H9 (cell line): ENCODE measurements around the gene MAML3. TPM values are rescaled to one million over a fixed set of nuclear protein-coding genes. Genes with fewer than 3 reads are reported as not detected.

ENCODE experiments used
- DNase-seq: peaks from one replicate; pipeline ENCODE4 v3.0.0-alpha.2; 2017
- H2AFZ ChIP-seq: one replicate; pipeline ENCODE4 v1.6.1; 2013; ENCODE audit warnings: mild to moderate bottlenecking, low read length, control low read depth, moderate library complexity
- H2AK5ac ChIP-seq: 2 replicates; pipeline ENCODE4 v1.6.1; 2013; ENCODE audit warnings: low read length, control low read depth, mixed read lengths; ENCODE audit not compliant: insufficient read length
- H2BK120ac ChIP-seq: one replicate; pipeline ENCODE4 v1.6.1; 2013; ENCODE audit warnings: low read depth, mild to moderate bottlenecking, low read length, control low read depth, inconsistent platforms; ENCODE audit not compliant: poor library complexity, severe bottlenecking
- H2BK12ac ChIP-seq: 2 replicates; pipeline ENCODE4 v1.6.1; 2013; ENCODE audit warnings: low read length, control low read depth, mixed read lengths, low read depth; ENCODE audit not compliant: insufficient read length
- H2BK15ac ChIP-seq: 2 replicates; pipeline ENCODE4 v1.6.1; 2013; ENCODE audit warnings: low read depth, low read length, control low read depth
- H2BK20ac ChIP-seq: one replicate; pipeline ENCODE4 v1.6.1; 2013; ENCODE audit warnings: low read depth, mild to moderate bottlenecking, low read length, control low read depth, inconsistent platforms; ENCODE audit not compliant: poor library complexity, severe bottlenecking
- H2BK5ac ChIP-seq: 2 replicates; pipeline ENCODE4 v1.6.1; 2013; ENCODE audit warnings: low read length, control low read depth, mixed read lengths; ENCODE audit not compliant: insufficient read length
- H3K14ac ChIP-seq: 2 replicates; pipeline ENCODE4 v1.6.1; 2013; ENCODE audit warnings: low read length, control low read depth; ENCODE audit not compliant: insufficient read depth
- H3K18ac ChIP-seq: 2 replicates; pipeline ENCODE4 v1.6.1; 2013; ENCODE audit warnings: low read depth, mild to moderate bottlenecking, mixed read lengths, low read length, control low read depth; ENCODE audit not compliant: insufficient read length
- H3K23ac ChIP-seq: 2 replicates; pipeline ENCODE4 v1.6.1; 2013; ENCODE audit warnings: low read length, control low read depth, mixed read lengths, low read depth; ENCODE audit not compliant: insufficient read length
- H3K23me2 ChIP-seq: 2 replicates; pipeline ENCODE4 v1.6.1; 2013; ENCODE audit warnings: low read depth, mild to moderate bottlenecking, mixed read lengths, low read length, control low read depth; ENCODE audit not compliant: insufficient read length, poor library complexity, severe bottlenecking
- H3K27ac ChIP-seq: 2 replicates; pipeline ENCODE4 v1.5.1; 2013; ENCODE audit warnings: low read length, control low read depth, mixed read lengths, low read depth; ENCODE audit not compliant: insufficient read length
- H3K27me3 ChIP-seq: 2 replicates; pipeline ENCODE4 v1.6.1; 2013; ENCODE audit warnings: low read length, control low read depth, inconsistent platforms; ENCODE audit not compliant: insufficient read depth
- H3K4ac ChIP-seq: 2 replicates; pipeline ENCODE4 v1.6.1; 2013; ENCODE audit warnings: low read depth, mild to moderate bottlenecking, control low read depth, inconsistent platforms, low read length, moderate library complexity
- H3K4me1 ChIP-seq: 2 replicates; pipeline ENCODE4 v1.6.1; 2013; ENCODE audit warnings: low read length, control low read depth, inconsistent platforms; ENCODE audit not compliant: insufficient read depth
- H3K4me2 ChIP-seq: 2 replicates; pipeline ENCODE4 v1.6.1; 2013; ENCODE audit warnings: low read length, control low read depth, mixed read lengths; ENCODE audit not compliant: insufficient read length, insufficient read depth
- H3K56ac ChIP-seq: 2 replicates; pipeline ENCODE4 v1.6.1; 2013; ENCODE audit warnings: low read depth, mild to moderate bottlenecking, mixed read lengths, low read length, control low read depth; ENCODE audit not compliant: insufficient read length
- H3K79me1 ChIP-seq: 2 replicates; pipeline ENCODE4 v1.6.1; 2013; ENCODE audit warnings: low read depth, mild to moderate bottlenecking, moderate library complexity, low read length, control low read depth, inconsistent platforms; ENCODE audit not compliant: insufficient read depth, poor library complexity, severe bottlenecking
- H3K79me2 ChIP-seq: 2 replicates; pipeline ENCODE4 v1.6.1; 2013; ENCODE audit warnings: low read length, control low read depth, inconsistent platforms; ENCODE audit not compliant: insufficient read depth
- H3K9ac ChIP-seq: 2 replicates; pipeline ENCODE4 v1.6.1; 2013; ENCODE audit warnings: low read length, control low read depth, mixed read lengths; ENCODE audit not compliant: insufficient read length; ENCODE audit errors: extremely low read depth
- H3K9me3 ChIP-seq: one replicate; pipeline ENCODE4 v1.6.1; 2013; ENCODE audit warnings: low read depth, low read length, inconsistent platforms; ENCODE audit not compliant: control insufficient read depth
- H3T11ph ChIP-seq: one replicate; pipeline ENCODE4 v1.6.1; 2013; ENCODE audit warnings: mild to moderate bottlenecking, low read length, control low read depth, inconsistent platforms
- H4K20me1 ChIP-seq: one replicate; pipeline ENCODE4 v1.6.1; 2013; ENCODE audit not compliant: control insufficient read depth, insufficient read length, insufficient read depth
- H4K5ac ChIP-seq: 2 replicates; pipeline ENCODE4 v1.6.1; 2013; ENCODE audit warnings: low read depth, mild to moderate bottlenecking, mixed read lengths, low read length, control low read depth; ENCODE audit not compliant: insufficient read length
- H4K8ac ChIP-seq: replicated peaks from 2 replicates; pipeline ENCODE4 v1.6.1; 2013; ENCODE audit warnings: low read length, control low read depth, mixed read lengths, low read depth; ENCODE audit not compliant: insufficient read length
- H4K91ac ChIP-seq: 2 replicates; pipeline ENCODE4 v1.6.1; 2013; ENCODE audit warnings: low read depth, mild to moderate bottlenecking, moderate library complexity, mixed read lengths, low read length, control low read depth; ENCODE audit not compliant: insufficient read length
- H3K27ac Mint-ChIP-seq, 3 experiments: 2 replicates in 2 of 3; 3 replicates in 1 of 3; pipeline ENCODE4 v1.8.0; 2020 to 2021; ENCODE audit warnings: mixed read lengths in 3 of 3, mild to moderate bottlenecking in 1 of 3, moderate library complexity in 1 of 3
- H3K27me3 Mint-ChIP-seq: 2 replicates; pipeline ENCODE4 v1.8.0; 2021; ENCODE audit warnings: low read depth, mild to moderate bottlenecking, moderate library complexity, mixed read lengths
- H3K36me3 Mint-ChIP-seq, 3 experiments: 2 replicates in 2 of 3; 3 replicates in 1 of 3; pipeline ENCODE4 v1.8.0; 2020 to 2021; ENCODE audit warnings: low read depth in 3 of 3, mixed read lengths in 3 of 3; ENCODE audit not compliant: insufficient read depth in 1 of 3
- H3K4me1 Mint-ChIP-seq, 2 experiments: 2 replicates each; pipeline ENCODE4 v1.8.0; 2020; ENCODE audit warnings: mixed read lengths in 2 of 2
- H3K4me3 Mint-ChIP-seq, 2 experiments: 2 replicates in 1 of 2; 3 replicates in 1 of 2; pipeline ENCODE4 v1.8.0; 2020 to 2021; ENCODE audit warnings: mild to moderate bottlenecking in 2 of 2, mixed read lengths in 2 of 2, moderate library complexity in 1 of 2
- H3K9me3 Mint-ChIP-seq, 2 experiments: 2 replicates in 1 of 2; 3 replicates in 1 of 2; pipeline ENCODE4 v1.8.0; 2020; ENCODE audit warnings: mild to moderate bottlenecking in 2 of 2, mixed read lengths in 2 of 2, moderate library complexity in 1 of 2
- CTCF ChIP-seq: fragments of 200-600 bp; sonication (generic); conservative IDR thresholded peaks from 3 replicates; pipeline ENCODE4 v1.8.0; 2021; ENCODE audit warnings: antibody characterized with exemption, mild to moderate bottlenecking
- WGBS: extraction: QIAGEN DNeasy Blood & Tissue Kit; methylation state at CpG from one replicate; pipeline ENCODE4 v1.1.7; 2013; ENCODE audit warnings: missing lambda C conversion rate, low lambda C conversion rate, mixed read lengths; ENCODE audit not compliant: insufficient read length; ENCODE audit errors: extremely low coverage; 5-methylcytosine and 5-hydroxymethylcytosine counted together
- total RNA-seq: library from RNA; stranded (reverse); gene quantifications from 2 replicates; pipeline ENCODE4 v1.2.1, GENCODE V29; 2021

Gene MAML3
- total RNA-seq, 1 experiment from 2014 or later: 3.9 TPM

- no peak overlapping the region for H3K27ac ChIP-seq
- H3K79me1 ChIP-seq: no peaks in the 10 kb centered on the region
- no peak overlapping the region for H4K8ac ChIP-seq
- no peak overlapping the region for H3T11ph ChIP-seq
- no peaks in the 10 kb centered on the region for H3K79me2 ChIP-seq
- no peaks in the 10 kb centered on the region for H3K4me1 ChIP-seq
- H2BK120ac ChIP-seq: no peak overlapping the region
- H3K4ac ChIP-seq: no peak overlapping the region
- DNase-seq: no peak
- no peak overlapping the region for H2BK20ac ChIP-seq
- H3K18ac ChIP-seq: no peak overlapping the region
- H3K14ac ChIP-seq: no peak overlapping the region
- H2AFZ ChIP-seq: no peak overlapping the region
- no peak overlapping the region for H2AK5ac ChIP-seq
- no peak overlapping the region for H3K27ac Mint-ChIP-seq
- peaks cover 2 to 3% of the 10 kb centered on the region in 2 experiments; a peak in 1 of 5 replicates for H3K9me3 Mint-ChIP-seq
- H3K23ac ChIP-seq: no peak overlapping the region
- no peak overlapping the region for H2BK12ac ChIP-seq
- H3K9ac ChIP-seq: no peak overlapping the region
- H4K5ac ChIP-seq: no peak overlapping the region
- H2BK5ac ChIP-seq: no peak overlapping the region
- no peak overlapping the region for H2BK15ac ChIP-seq
- no peaks in the 10 kb centered on the region for H3K23me2 ChIP-seq
- no peak overlapping the region for H3K56ac ChIP-seq
- H3K4me1 Mint-ChIP-seq: no peaks in the 10 kb centered on the region
- H3K9me3 ChIP-seq: no peaks in the 10 kb centered on the region
- H4K91ac ChIP-seq: no peak overlapping the region
- no peaks in the 10 kb centered on the region for H3K27me3 ChIP-seq
- no peak for TF ChIP-seq CTCF
- peaks cover 3 to 11% (median 4%) of the 10 kb centered on the region in 3 experiments; a peak in 5 of 7 replicates for H3K36me3 Mint-ChIP-seq
- no peaks in the 10 kb centered on the region for H4K20me1 ChIP-seq
- no peak overlapping the region for H3K4me3 Mint-ChIP-seq
- no peaks in the 10 kb centered on the region for H3K27me3 Mint-ChIP-seq
- H3K4me2 ChIP-seq: no peak overlapping the region
- no CpG with 5 or more reads among the region's 5 CpGs for WGBS
Observed at GRCh38 chr4:139700568-139700967, 453.4 kb downstream of the MAML3 start.
